HG02623 (cell line): ENCODE measurements around the gene CYBRD1.

ENCODE experiments used
- ATAC-seq: cut with Tn5 transposase; IDR thresholded peaks from one replicate; pipeline ENCODE4 v1.9.1; 2021; ENCODE audit warnings: moderate library complexity; ENCODE audit not compliant: unreplicated experiment

The CYBRD1 gene

GRCh38 chr2:171595896-171596295 lies 73.6 kb downstream of the CYBRD1 start:
- no peak for ATAC-seq

GRCh38 chr2:171598713-171599319 lies 76.5 kb downstream of the CYBRD1 start:
- ATAC-seq: peak; percentile 75

DNA sequence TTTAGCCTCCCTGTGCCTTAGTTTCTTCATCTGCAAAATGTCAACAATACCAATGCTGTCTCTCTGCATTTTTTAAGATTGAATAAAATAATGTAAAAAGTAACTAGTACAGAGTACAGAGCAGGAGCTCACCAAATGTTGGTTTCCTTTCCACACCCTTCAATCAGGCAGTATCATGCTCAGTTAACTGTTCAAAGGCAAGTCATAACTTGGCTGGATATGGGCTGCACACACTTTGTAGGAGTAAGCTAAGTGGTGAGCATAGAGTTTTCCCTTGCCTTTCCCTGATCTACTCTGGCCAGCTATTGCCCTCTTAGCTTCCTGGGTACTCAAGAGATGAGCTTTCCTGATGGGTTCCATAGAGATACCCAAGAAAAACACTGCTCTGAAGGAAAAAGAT lies 77.9 kb downstream of the CYBRD1 start:
- no peak for ATAC-seq

DNA sequence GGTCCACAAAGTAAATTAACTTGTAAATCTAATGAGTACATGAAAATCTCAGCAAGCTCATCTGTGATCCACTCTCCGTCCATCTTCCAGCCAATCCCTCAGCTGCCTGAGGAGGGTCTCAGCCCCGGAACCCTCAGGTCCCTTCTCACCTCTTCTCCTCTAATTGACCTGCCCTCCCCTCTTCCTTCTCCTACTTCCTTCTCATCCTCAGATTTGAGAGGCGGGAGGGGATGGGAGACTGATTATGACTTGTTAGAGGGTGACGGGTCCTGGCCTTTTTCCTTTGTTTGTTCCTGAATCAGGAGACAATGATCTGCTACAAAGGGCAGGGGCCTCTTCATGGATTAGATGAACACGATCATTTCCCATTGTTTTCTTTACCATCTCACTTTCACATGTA lies 80.1 kb downstream of the CYBRD1 start:
- ATAC-seq: no peak
